ENCODE measurements around the gene MYCL.

DNA sequence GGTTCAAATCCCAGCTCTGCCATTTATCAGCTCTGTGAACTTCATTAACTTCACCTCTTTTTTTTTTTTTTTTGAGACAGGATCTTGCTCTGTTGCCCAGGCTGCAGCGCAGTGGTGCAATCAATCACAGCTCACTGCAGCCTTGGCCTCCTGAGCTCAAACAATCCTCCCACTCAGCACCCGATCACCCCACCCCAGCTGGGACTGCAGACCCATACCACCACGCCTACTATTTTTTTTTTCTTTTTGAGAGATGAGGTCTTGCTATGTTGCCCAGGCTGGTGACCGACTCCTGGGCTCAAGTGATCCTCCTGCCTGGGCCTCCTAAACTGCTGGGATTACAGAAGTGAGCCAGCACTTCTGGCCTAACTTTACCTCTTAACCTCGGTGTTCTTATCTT lies 16.2 kb downstream of the MYCL start:
- TF ChIP-seq, protein P1, sequence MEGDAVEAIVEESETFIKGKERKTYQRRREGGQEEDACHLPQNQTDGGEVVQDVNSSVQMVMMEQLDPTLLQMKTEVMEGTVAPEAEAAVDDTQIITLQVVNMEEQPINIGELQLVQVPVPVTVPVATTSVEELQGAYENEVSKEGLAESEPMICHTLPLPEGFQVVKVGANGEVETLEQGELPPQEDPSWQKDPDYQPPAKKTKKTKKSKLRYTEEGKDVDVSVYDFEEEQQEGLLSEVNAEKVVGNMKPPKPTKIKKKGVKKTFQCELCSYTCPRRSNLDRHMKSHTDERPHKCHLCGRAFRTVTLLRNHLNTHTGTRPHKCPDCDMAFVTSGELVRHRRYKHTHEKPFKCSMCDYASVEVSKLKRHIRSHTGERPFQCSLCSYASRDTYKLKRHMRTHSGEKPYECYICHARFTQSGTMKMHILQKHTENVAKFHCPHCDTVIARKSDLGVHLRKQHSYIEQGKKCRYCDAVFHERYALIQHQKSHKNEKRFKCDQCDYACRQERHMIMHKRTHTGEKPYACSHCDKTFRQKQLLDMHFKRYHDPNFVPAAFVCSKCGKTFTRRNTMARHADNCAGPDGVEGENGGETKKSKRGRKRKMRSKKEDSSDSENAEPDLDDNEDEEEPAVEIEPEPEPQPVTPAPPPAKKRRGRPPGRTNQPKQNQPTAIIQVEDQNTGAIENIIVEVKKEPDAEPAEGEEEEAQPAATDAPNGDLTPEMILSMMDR (IDR thresholded peaks at IDR 0.05), result no peak
- TF ChIP-seq POLR2A (IDR thresholded peaks at IDR 0.05), result no peak

Measured in suprapubic skin (tissue), 3 donors.